Measurements from ENCODE around the gene KLF1. TPM values are rescaled to one million over a fixed set of nuclear protein-coding genes. Genes with fewer than 3 reads are reported as not detected.

KLF1 gene
- total and polyA plus RNA-seq, 11 donors: 0.19 to 0.25 TPM; not detected in 9

DNA sequence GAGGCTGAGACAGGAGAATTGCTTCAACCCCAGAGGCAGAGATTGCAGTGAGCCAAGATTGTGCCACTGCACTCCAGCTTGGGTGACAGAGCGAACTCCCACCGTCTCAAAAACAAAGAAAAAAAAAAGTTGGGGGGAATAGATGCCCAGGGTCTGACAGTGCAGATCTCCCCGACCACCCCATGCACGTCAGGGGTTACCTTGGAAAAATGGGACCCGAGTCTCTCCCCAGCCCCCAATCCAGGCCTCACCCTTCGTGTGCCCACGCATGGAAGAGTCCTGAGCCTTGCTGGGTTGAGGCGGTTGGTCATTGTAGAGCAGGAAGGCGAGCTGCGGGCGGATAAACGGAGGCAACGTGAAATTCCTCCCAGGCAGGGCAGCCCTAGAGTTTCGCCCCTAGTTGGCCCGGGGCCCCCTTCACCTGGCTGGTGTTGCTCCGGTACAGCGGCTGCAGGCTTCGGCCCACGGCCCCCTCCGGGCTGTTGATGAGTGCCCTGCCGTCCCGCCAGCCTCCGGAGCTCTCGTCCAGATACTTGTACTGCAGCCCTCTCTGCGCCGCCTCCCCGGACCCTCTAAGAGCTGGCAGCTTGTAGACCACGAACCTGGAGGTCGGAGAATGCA lies 6.3 kb downstream of the KLF1 start:
- Histone ChIP-seq H3K27ac (peak overlapping the region; percentile 72 to 93 (median 85)), H3K4me3 (peak overlapping the region; percentile 43 to 89 (median 72)), H3K4me1 (peaks cover 0 to 50% (median 14%) of the 10 kb centered on the region in 12 donors), H3K36me3 (peaks cover 0 to 31% (median 20%) of the 10 kb centered on the region in 9 donors), H3K27me3 (peaks cover 6 to 28% (median 18%) of the 10 kb centered on the region in 9 donors), H3K9me3 (peaks cover 0 to 9% (median 0%) of the 10 kb centered on the region in 12 donors)
- 14 to 24% (median 15%) methylated on average over 23 to 29 of the region's 29 CpGs for WGBS, 4 donors
- intact Hi-C loops (cut with DNase I): loop anchor here in 5 of 10 donors (10.0 kb wide), 3 partner anchors 54 to 214 kb away; partner anchors contain the start of genes DAND5 (in 4 of the 5), CALR (in 1 of the 5) and FARSA (in 1 of the 5)
- ATAC-seq (peak; percentile 11 to 49 (median 28)), DNase-seq (peak in 3 of 5 donors; percentile 46 to 67 (median 55))
- TF ChIP-seq POLR2A (IDR thresholded peaks at IDR 0.05): no peak
- TF ChIP-seq, protein P1, sequence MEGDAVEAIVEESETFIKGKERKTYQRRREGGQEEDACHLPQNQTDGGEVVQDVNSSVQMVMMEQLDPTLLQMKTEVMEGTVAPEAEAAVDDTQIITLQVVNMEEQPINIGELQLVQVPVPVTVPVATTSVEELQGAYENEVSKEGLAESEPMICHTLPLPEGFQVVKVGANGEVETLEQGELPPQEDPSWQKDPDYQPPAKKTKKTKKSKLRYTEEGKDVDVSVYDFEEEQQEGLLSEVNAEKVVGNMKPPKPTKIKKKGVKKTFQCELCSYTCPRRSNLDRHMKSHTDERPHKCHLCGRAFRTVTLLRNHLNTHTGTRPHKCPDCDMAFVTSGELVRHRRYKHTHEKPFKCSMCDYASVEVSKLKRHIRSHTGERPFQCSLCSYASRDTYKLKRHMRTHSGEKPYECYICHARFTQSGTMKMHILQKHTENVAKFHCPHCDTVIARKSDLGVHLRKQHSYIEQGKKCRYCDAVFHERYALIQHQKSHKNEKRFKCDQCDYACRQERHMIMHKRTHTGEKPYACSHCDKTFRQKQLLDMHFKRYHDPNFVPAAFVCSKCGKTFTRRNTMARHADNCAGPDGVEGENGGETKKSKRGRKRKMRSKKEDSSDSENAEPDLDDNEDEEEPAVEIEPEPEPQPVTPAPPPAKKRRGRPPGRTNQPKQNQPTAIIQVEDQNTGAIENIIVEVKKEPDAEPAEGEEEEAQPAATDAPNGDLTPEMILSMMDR (IDR thresholded peaks at IDR 0.05): no peak

GRCh38 chr19:12875086-12875485 lies 11.9 kb downstream of the KLF1 start:
- Histone ChIP-seq H3K4me1 (peaks cover 0 to 14% (median 3%) of the 10 kb centered on the region in 12 donors), H3K27ac (no peak overlapping the region), H3K9me3 (no peaks in the 10 kb centered on the region), H3K27me3 (peaks cover 0 to 3% (median 0%) of the 10 kb centered on the region in 9 donors), H3K36me3 (peaks cover 0 to 39% (median 21%) of the 10 kb centered on the region in 9 donors), H3K4me3 (no peak overlapping the region)
- ATAC-seq (no peak), DNase-seq (no peak)
- 93 to 96% (median 96%) methylated on average over 6 of the region's 6 CpGs for WGBS, 4 donors
- TF ChIP-seq, protein P1 (IDR thresholded peaks at IDR 0.05): no peak
- TF ChIP-seq POLR2A (IDR thresholded peaks at IDR 0.05): no peak
- intact Hi-C loops (cut with DNase I): no loop called here

DNA sequence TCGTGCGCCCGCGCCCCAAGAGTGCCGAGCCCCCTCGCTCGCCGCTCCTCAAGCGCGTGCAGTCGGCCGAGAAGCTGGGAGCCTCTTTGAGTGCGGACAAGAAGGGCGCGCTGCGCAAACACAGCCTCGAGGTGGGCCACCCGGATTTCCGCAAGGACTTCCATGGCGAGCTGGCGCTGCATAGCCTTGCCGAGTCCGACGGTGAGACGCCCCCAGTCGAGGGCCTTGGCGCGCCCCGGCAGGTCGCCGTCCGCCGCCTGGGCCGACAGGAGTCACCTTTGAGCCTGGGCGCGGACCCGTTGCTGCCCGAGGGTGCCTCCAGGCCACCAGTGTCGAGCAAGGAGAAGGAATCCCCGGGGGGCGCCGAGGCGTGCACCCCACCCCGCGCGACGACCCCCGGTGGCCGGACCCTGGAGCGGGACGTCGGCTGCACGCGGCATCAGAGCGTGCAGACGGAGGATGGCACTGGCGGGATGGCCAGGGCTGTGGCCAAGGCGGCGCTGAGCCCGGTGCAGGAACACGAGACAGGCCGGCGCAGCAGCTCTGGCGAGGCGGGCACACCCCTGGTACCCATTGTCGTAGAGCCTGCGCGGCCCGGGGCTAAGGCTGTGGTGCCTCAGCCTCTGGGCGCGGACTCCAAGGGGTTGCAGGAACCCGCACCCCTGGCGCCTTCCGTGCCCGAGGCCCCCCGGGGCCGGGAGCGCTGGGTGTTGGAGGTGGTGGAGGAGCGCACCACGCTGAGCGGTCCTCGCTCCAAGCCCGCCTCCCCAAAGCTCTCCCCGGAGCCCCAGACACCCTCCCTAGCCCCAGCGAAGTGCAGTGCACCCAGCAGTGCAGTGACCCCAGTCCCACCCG lies 12.9 kb downstream of the KLF1 start:
- intact Hi-C loops (cut with DNase I): no loop called here
- peaks cover 0 to 3% (median 0%) of the 10 kb centered on the region in 9 donors for H3K27me3 ChIP-seq
- peaks cover 0 to 39% (median 21%) of the 10 kb centered on the region in 9 donors for H3K36me3 ChIP-seq
- H3K9me3 ChIP-seq: no peaks in the 10 kb centered on the region
- peak overlapping the region in 2 of 12 donors; percentile 32 to 44 for H3K4me3 ChIP-seq
- no peak overlapping the region for H3K27ac ChIP-seq
- peaks cover 0 to 14% (median 3%) of the 10 kb centered on the region in 12 donors for H3K4me1 ChIP-seq
- TF ChIP-seq, protein P1 (IDR thresholded peaks at IDR 0.05): no peak
- no peak for TF ChIP-seq POLR2A (IDR thresholded peaks at IDR 0.05)
- ATAC-seq (peak in 1 of 4 donors; percentile 4), DNase-seq (no peak)
- WGBS, 4 donors: 67 to 87% (median 77%) methylated on average over 61 to 86 of the region's 86 CpGs
